Left renal pelvis (tissue), 4 donors: Measurements from ENCODE around the gene FBXO17. TPM values are rescaled to one million over a fixed set of nuclear protein-coding genes. Genes with fewer than 3 reads are reported as not detected.

Experiments used
- DNase-seq, 4 donors: peaks; one replicate each; pipeline ENCODE4 v3.0.0-alpha.2; 2013; ENCODE audit warnings: low read depth in 4 of 4, low spot score in 3 of 4
- polyA plus RNA-seq, 4 donors: library from polyadenylated mRNA; unstranded; fragments of 120-200 nt; gene quantifications; one replicate each; pipeline ENCODE4 v1.2.1, GENCODE V29; 2013; ENCODE audit not compliant: insufficient read length in 4 of 4

FBXO17 gene
- polyA plus RNA-seq, 4 donors = 40.2 to 86.3 (median 60.3) TPM

GRCh38 chr19:38894968-38895367 is 80.6 kb downstream of the FBXO17 start:
- no peak for DNase-seq

- no peak for DNase-seq
Observed at GRCh38 chr19:38893341-38893771, 82.2 kb downstream of the FBXO17 start.

- DNase-seq = no peak
Observed at GRCh38 chr19:38892841-38893240, 82.7 kb downstream of the FBXO17 start.

GRCh38 chr19:38891771-38892170 is 83.8 kb downstream of the FBXO17 start:
- no peak for DNase-seq

Other genes with a start within 250 kb of the FBXO17 start
- 10 to 100 TPM in 1 of 4 donors, 1 to 10 TPM in 2, under 1 TPM in 1; 0.41 to 10.6 (median 5.4) TPM for gene CAPN12, start 231.3 kb downstream of the FBXO17 start, polyA plus RNA-seq
- gene LGALS7, start 202.2 kb downstream of the FBXO17 start, polyA plus RNA-seq = under 1 TPM in 1 of 4 donors, not detected in 3; 0.57 TPM
- 1 to 10 TPM in 3 of 4 donors, under 1 TPM in 1; 0.78 to 1.9 (median 1.7) TPM for gene LGALS7B, start 186.5 kb downstream of the FBXO17 start, polyA plus RNA-seq
- 1 to 10 TPM in 3 of 4 donors, under 1 TPM in 1; 0.89 to 2.2 (median 1.5) TPM for gene LGALS4, start 162.8 kb downstream of the FBXO17 start, polyA plus RNA-seq
- 100 to 1,000 TPM in 3 of 4 donors, 10 to 100 TPM in 1; 78.6 to 155 (median 139) TPM for gene ECH1, start 143.9 kb downstream of the FBXO17 start, polyA plus RNA-seq
- gene HNRNPL, start 125.8 kb downstream of the FBXO17 start, polyA plus RNA-seq = 100 to 1,000 TPM; 362 to 527 (median 473) TPM
- 10 to 100 TPM in 1 of 4 donors, 1 to 10 TPM in 3; 2.9 to 10.6 (median 6.7) TPM for gene RINL, start 97.5 kb downstream of the FBXO17 start, polyA plus RNA-seq
- 10 to 100 TPM; 37.9 to 48.3 (median 43.6) TPM for gene SIRT2, start 76.1 kb downstream of the FBXO17 start, polyA plus RNA-seq
- gene NFKBIB, start 75.8 kb downstream of the FBXO17 start, polyA plus RNA-seq = 10 to 100 TPM in 1 of 4 donors, 1 to 10 TPM in 3; 5.1 to 12.9 (median 7.1) TPM
- gene CCER2, start 63.6 kb downstream of the FBXO17 start, polyA plus RNA-seq = 1 to 10 TPM in 1 of 4 donors, under 1 TPM in 2, not detected in 1; 0.38 to 1.1 (median 0.46) TPM
- 10 to 100 TPM; 31.4 to 64.3 (median 41.1) TPM for gene SARS2, start 45.0 kb downstream of the FBXO17 start, polyA plus RNA-seq
- 10 to 100 TPM; 11.9 to 32.1 (median 17.6) TPM for gene MRPS12, start 44.8 kb downstream of the FBXO17 start, polyA plus RNA-seq
- gene FBXO27, start 56.8 kb upstream of the FBXO17 start, polyA plus RNA-seq = 1 to 10 TPM; 3.9 to 9.8 (median 8.7) TPM
- under 1 TPM; 0.08 to 0.79 (median 0.34) TPM for gene ACP7, start 108.6 kb upstream of the FBXO17 start, polyA plus RNA-seq
- gene PAK4, start 150.0 kb upstream of the FBXO17 start, polyA plus RNA-seq = 10 to 100 TPM; 29.4 to 74.0 (median 49.6) TPM
- gene NCCRP1, start 221.2 kb upstream of the FBXO17 start, polyA plus RNA-seq = 1 to 10 TPM in 2 of 4 donors, under 1 TPM in 2; 0.08 to 3.9 (median 1.1) TPM
- gene SYCN, start 228.5 kb upstream of the FBXO17 start, polyA plus RNA-seq = not detected